T-cell (primary cell): ENCODE measurements around the gene PRR7. TPM values are rescaled to one million over a fixed set of nuclear protein-coding genes. Genes with fewer than 3 reads are reported as not detected.

Experiments used
- ATAC-seq, 4 experiments: fragments of 200-7000 bp in 3 of 4; fragments of 150-1000 bp in 1 of 4; cut with Tn5 transposase; replicated peaks in 1 of 4; 1 replicate in 3 of 4; 2 replicates in 1 of 4; pipeline ENCODE4 v1.10.0; 2021; ENCODE audit warnings: moderate library complexity in 3 of 4, mild to moderate bottlenecking in 2 of 4, moderate number of reproducible peaks in 1 of 4
- CTCF ChIA-PET, 2 donors: fragments of 300-600 bp; sonication (Branson Sonifier 250); formaldehyde crosslinking; loops; one replicate each; lab custom pipeline; 2022; ENCODE audit warnings: antibody characterized with exemption in 2 of 2; lab: Charles Lee
- POLR2A ChIA-PET, 2 donors: fragments of 300-600 bp; sonication (Branson Sonifier 250); formaldehyde crosslinking; loops; one replicate each; lab custom pipeline; 2022; ENCODE audit warnings: antibody characterized with exemption in 2 of 2; lab: Charles Lee
- DNase-seq, 35 experiments: peaks; one replicate each; pipeline versions ENCODE4 v3.0.0 to v3.0.0-alpha.2; 2013 to 2023
- H3K27ac ChIP-seq: one replicate; pipeline ENCODE4 v1.5.1; 2013; ENCODE audit warnings: low read length
- H3K27me3 ChIP-seq, 2 experiments: replicated peaks in 1 of 2; 1 replicate in 1 of 2; 2 replicates in 1 of 2; pipeline versions ENCODE4 v1.6.1 to v1.7.0; 2013; ENCODE audit warnings: low read length in 1 of 2, mixed read lengths in 1 of 2; ENCODE audit not compliant: control insufficient read depth in 2 of 2, insufficient read depth in 2 of 2; ENCODE audit errors: extremely low read depth in 1 of 2
- H3K36me3 ChIP-seq, 2 donors: 1 replicate in 1 of 2; 2 replicates in 1 of 2; pipeline versions ENCODE4 v1.6.1 to v1.7.0; 2013; ENCODE audit warnings: low read length in 1 of 2; ENCODE audit not compliant: control insufficient read depth in 2 of 2, insufficient read depth in 1 of 2; ENCODE audit errors: extremely low read depth in 1 of 2
- H3K4me1 ChIP-seq, 2 experiments: 1 replicate in 1 of 2; 2 replicates in 1 of 2; pipeline versions ENCODE4 v1.6.1 to v1.7.0; 2013; ENCODE audit warnings: low read length in 2 of 2, mixed read lengths in 1 of 2; ENCODE audit not compliant: insufficient read depth in 2 of 2, control insufficient read depth in 1 of 2; ENCODE audit errors: extremely low read depth in 1 of 2
- H3K4me3 ChIP-seq, 2 donors: 1 replicate in 1 of 2; 2 replicates in 1 of 2; pipeline versions ENCODE4 v1.5.1 to v1.7.0; 2013; ENCODE audit warnings: mild to moderate bottlenecking in 2 of 2, low read length in 1 of 2, moderate library complexity in 1 of 2; ENCODE audit not compliant: control insufficient read depth in 1 of 2; ENCODE audit errors: extremely low read depth in 1 of 2
- H3K9me3 ChIP-seq: 2 replicates; pipeline ENCODE4 v1.7.0; 2013
- H3K27ac Mint-ChIP-seq, 2 donors: one replicate each; pipeline ENCODE4 v1.8.0; 2020 to 2021; ENCODE audit warnings: mild to moderate bottlenecking in 2 of 2, mixed read lengths in 2 of 2
- H3K27me3 Mint-ChIP-seq, 2 donors: one replicate each; pipeline ENCODE4 v1.8.0; 2021 to 2022; ENCODE audit warnings: mixed read lengths in 2 of 2
- H3K36me3 Mint-ChIP-seq: one replicate; pipeline ENCODE4 v1.8.0; 2021; ENCODE audit warnings: mixed read lengths
- H3K4me1 Mint-ChIP-seq, 3 donors: one replicate each; pipeline ENCODE4 v1.8.0; 2020 to 2022; ENCODE audit warnings: mixed read lengths in 3 of 3, mild to moderate bottlenecking in 1 of 3
- H3K4me3 Mint-ChIP-seq, 3 donors: one replicate each; pipeline ENCODE4 v1.8.0; 2020 to 2022; ENCODE audit warnings: mild to moderate bottlenecking in 3 of 3, mixed read lengths in 3 of 3, moderate library complexity in 3 of 3
- H3K9me3 Mint-ChIP-seq, 3 donors: one replicate each; pipeline ENCODE4 v1.8.0; 2020 to 2022; ENCODE audit warnings: mixed read lengths in 3 of 3
- WGBS: methylation state at CpG from one replicate; pipeline ENCODE4 v1.1.5; 2013; ENCODE audit warnings: missing lambda C conversion rate; ENCODE audit not compliant: insufficient coverage; 5-methylcytosine and 5-hydroxymethylcytosine counted together
- total RNA-seq, 35 experiments: library from RNA in 6 of 35; stranded (reverse) in 6 of 35; fragments of 120-200 nt in 1 of 35; gene quantifications; one replicate each; pipeline versions ENCODE4 v1.2.1 to v1.2.4 and lab custom pipeline; 2013 to 2026

PRR7 gene
- total RNA-seq, 5 donors from 2014 or later (not counting 1 experiment from before 2014, with no cell fraction given): 9.5 to 28.2 (median 12.3) TPM

DNA sequence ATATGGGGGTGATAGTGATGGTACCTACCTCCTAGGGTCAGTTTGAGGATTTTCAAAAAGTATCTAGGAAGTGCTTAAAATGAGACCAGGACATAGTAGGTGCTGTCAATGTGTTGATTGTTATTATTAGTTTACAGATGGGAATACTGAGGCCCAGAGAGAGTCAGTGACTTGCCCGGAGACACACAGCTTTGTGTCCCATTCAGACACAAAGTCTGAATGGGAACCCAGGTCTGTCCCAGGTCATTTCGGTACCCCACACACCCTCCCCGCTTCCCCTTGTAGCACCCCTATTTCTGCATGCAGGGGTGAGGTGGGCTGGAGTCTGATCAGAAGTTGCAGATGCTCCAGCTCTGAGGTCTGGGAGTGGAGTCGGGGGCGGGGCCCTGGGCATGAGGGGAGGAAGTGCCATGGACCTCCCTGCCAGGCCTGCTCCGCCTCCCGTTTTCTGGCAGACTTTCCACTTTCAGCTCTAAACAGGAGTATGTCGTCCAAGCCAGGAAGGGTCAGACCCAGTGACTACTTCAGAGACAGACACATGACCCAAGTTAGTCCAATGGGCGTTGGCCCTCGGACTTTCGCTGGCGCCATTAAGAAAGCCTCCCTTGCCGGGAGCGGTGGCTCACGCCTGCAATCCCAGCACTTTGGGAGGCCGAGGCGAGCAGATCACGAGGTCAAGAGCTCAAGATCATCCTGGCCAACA, 30.1 kb downstream of the PRR7 start:
- no peak overlapping the region for H3K27ac ChIP-seq
- peak overlapping the region in 1 of 3 donors; percentile 33 for H3K4me3 Mint-ChIP-seq
- WGBS: 95% methylated on average over 16 of the region's 18 CpGs
- no peaks in the 10 kb centered on the region for H3K9me3 Mint-ChIP-seq
- peaks cover 7 to 45% of the 10 kb centered on the region in 2 experiments for H3K4me1 ChIP-seq
- ATAC-seq: no peak
- POLR2A ChIA-PET: interaction anchor here in 1 of 2 donors (0.6 kb wide), 1 partner anchor 1108 kb away, joined by 3 read pairs; no protein-coding TSS in a partner anchor
- CTCF ChIA-PET: interaction anchor here in 1 of 2 donors (0.8 kb wide), 1 partner anchor 9 kb away, joined by 3 read pairs; no protein-coding TSS in a partner anchor
- no peak for DNase-seq
- no peak overlapping the region for H3K4me3 ChIP-seq
- H3K36me3 Mint-ChIP-seq: no peaks in the 10 kb centered on the region
- H3K27ac Mint-ChIP-seq: peak overlapping the region in 1 of 2 donors; percentile 83
- peaks cover 0 to 21% of the 10 kb centered on the region in 2 experiments for H3K27me3 ChIP-seq
- H3K27me3 Mint-ChIP-seq: peaks cover 0 to 5% of the 10 kb centered on the region in 2 donors
- no peaks in the 10 kb centered on the region for H3K36me3 ChIP-seq
- H3K9me3 ChIP-seq: no peaks in the 10 kb centered on the region
- H3K4me1 Mint-ChIP-seq: peaks cover 44 to 55% (median 46%) of the 10 kb centered on the region in 3 donors

- ATAC-seq (no peak), DNase-seq (no peak)
- WGBS: 88% methylated on average over 3 of the region's 13 CpGs
- no peaks in the 10 kb centered on the region for H3K36me3 ChIP-seq
- peaks cover 0 to 12% of the 10 kb centered on the region in 2 experiments for H3K27me3 ChIP-seq
- peaks cover 0 to 5% of the 10 kb centered on the region in 2 donors for H3K27me3 Mint-ChIP-seq
- H3K4me3 Mint-ChIP-seq: no peak overlapping the region
- peaks cover 38 to 50% (median 41%) of the 10 kb centered on the region in 3 donors for H3K4me1 Mint-ChIP-seq
- ChIA-PET CTCF (interaction anchor here in 1 of 2 donors (0.5 to 1.1 kb wide), 2 partner anchors 11 to 18 kb away, joined by 3 to 6 read pairs; no protein-coding TSS in a partner anchor), POLR2A (interaction anchor here in 1 of 2 donors (0.6 kb wide), 1 partner anchor 28 kb away, joined by 3 read pairs; no protein-coding TSS in a partner anchor)
- H3K4me1 ChIP-seq: peaks cover 2 to 35% of the 10 kb centered on the region in 2 experiments
- H3K4me3 ChIP-seq: no peak overlapping the region
- H3K36me3 Mint-ChIP-seq: no peaks in the 10 kb centered on the region
- H3K9me3 Mint-ChIP-seq: no peaks in the 10 kb centered on the region
- no peaks in the 10 kb centered on the region for H3K9me3 ChIP-seq
- H3K27ac Mint-ChIP-seq: peak overlapping the region in 1 of 2 donors; percentile 68
- no peak overlapping the region for H3K27ac ChIP-seq
Measured at GRCh38 chr5:177477701-177478477, 31.3 kb downstream of the PRR7 start.

DNA sequence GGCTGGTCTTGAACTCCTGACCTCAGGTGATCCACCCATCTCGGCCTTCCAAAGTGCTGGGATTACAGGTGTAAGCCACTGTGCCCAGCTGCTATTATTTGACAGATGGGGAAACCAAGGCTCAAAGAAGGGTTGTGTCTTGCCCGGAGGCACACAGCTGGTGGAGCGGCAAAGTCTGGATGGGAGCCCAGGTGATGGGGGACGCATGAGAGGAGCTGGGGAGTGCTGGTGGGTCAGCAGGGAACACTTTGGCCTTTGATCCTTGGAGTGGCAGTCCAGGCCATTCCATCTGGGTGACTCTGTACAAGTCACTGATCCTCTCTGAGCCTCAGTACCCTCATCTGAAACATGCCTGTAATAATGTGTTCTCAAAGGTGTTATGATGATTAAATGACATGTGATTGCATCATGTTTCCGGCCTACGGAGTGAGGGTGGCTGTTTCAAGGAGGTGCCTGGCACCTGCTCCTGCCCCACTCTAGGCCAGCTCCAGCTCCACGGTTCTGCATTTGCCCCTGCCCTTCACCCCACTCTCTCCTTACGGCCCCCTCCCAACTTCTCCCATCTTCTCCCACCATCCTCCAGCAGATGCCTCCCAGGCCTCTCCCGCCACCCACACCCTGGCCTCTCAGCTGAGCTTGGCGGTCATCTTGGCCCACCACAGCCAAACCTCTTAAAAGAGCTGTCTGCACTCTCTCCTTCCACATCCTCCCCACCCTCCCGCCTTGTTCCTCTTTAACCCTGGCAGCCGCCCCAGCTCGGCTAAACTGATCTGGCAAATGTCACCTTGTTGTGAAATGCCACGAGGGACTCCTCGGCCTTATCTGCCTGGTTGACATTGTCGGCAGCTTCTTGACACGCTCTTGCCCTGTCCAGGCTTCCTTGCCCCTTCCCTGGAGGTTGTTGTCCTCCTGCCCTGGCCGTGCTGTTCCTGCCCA, 32.4 kb downstream of the PRR7 start:
- H3K4me3 Mint-ChIP-seq: peak overlapping the region in 1 of 3 donors; percentile 46
- H3K36me3 ChIP-seq: peaks cover 0 to 4% of the 10 kb centered on the region in 2 donors
- H3K36me3 Mint-ChIP-seq: no peaks in the 10 kb centered on the region
- peak overlapping the region; percentile 24 for H3K27ac ChIP-seq
- peaks cover 0 to 3% of the 10 kb centered on the region in 2 donors for H3K27me3 Mint-ChIP-seq
- peak in 10 of 35 experiments; percentile 17 to 62 (median 32) for DNase-seq
- H3K27me3 ChIP-seq: peaks cover 0 to 10% of the 10 kb centered on the region in 2 experiments
- H3K27ac Mint-ChIP-seq: peak overlapping the region; percentile 89 to 93
- no peaks in the 10 kb centered on the region for H3K9me3 Mint-ChIP-seq
- POLR2A ChIA-PET: no interaction called here
- H3K4me1 ChIP-seq: peaks cover 2 to 32% of the 10 kb centered on the region in 2 experiments
- ATAC-seq: peak; percentile 66 to 84 (median 76)
- H3K9me3 ChIP-seq: no peaks in the 10 kb centered on the region
- H3K4me3 ChIP-seq: no peak overlapping the region
- H3K4me1 Mint-ChIP-seq: peaks cover 36 to 47% (median 39%) of the 10 kb centered on the region in 3 donors
- CTCF ChIA-PET: interaction anchor here (0.5 to 0.9 kb wide), 4 partner anchors 9 to 407 kb away, joined by 3 to 6 read pairs (median 4); no protein-coding TSS in a partner anchor
- WGBS: 55% methylated on average over 15 of the region's 18 CpGs

DNA sequence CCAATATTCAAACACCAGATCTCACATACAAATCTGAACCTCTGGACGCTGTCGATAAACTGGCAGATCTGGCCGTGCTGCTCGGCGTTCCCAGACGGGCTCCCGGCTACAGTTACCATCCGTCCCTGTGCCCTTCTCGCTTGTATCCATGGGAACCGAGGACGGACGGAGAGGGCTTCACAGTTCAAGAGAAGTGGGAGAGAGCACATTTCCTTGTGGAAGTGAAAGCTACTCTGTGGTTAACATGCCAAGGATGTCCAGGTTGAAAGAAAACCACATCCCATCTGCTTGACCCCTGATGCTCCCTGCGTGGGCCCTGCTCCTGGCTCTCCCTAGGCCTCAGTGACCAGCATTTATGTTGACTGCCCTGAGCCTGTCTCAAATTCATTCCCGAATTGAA, 33.2 kb downstream of the PRR7 start:
- CTCF ChIA-PET: interaction anchor here (0.8 to 0.9 kb wide), 3 partner anchors 22 to 202 kb away, joined by 3 to 4 read pairs (median 3); no protein-coding TSS in a partner anchor
- H3K9me3 ChIP-seq: no peaks in the 10 kb centered on the region
- no peak overlapping the region for H3K4me3 Mint-ChIP-seq
- peaks cover 0 to 2% of the 10 kb centered on the region in 2 experiments for H3K27me3 ChIP-seq
- H3K4me3 ChIP-seq: no peak overlapping the region
- DNase-seq: no peak
- H3K4me1 ChIP-seq: peaks cover 2 to 25% of the 10 kb centered on the region in 2 experiments
- H3K9me3 Mint-ChIP-seq: no peaks in the 10 kb centered on the region
- 85% methylated on average over 13 of the region's 14 CpGs for WGBS
- no peaks in the 10 kb centered on the region for H3K27me3 Mint-ChIP-seq
- no peaks in the 10 kb centered on the region for H3K36me3 Mint-ChIP-seq
- H3K27ac Mint-ChIP-seq: peak overlapping the region; percentile 53 to 89
- peaks cover 28 to 42% (median 31%) of the 10 kb centered on the region in 3 donors for H3K4me1 Mint-ChIP-seq
- POLR2A ChIA-PET: no interaction called here
- peaks cover 0 to 4% of the 10 kb centered on the region in 2 donors for H3K36me3 ChIP-seq
- ATAC-seq: no peak
- no peak overlapping the region for H3K27ac ChIP-seq

GRCh38 chr5:177482359-177482795, 35.8 kb downstream of the PRR7 start:
- Mint-ChIP-seq H3K36me3 (no peaks in the 10 kb centered on the region), H3K9me3 (no peaks in the 10 kb centered on the region), H3K4me1 (peaks cover 15 to 25% (median 17%) of the 10 kb centered on the region in 3 donors), H3K27me3 (no peaks in the 10 kb centered on the region), H3K4me3 (no peak overlapping the region), H3K27ac (no peak overlapping the region)
- ChIA-PET POLR2A (no interaction called here), CTCF (no interaction called here)
- 92% methylated on average over 4 of the region's 10 CpGs for WGBS
- Histone ChIP-seq H3K27me3 (no peaks in the 10 kb centered on the region), H3K36me3 (peaks cover 0 to 4% of the 10 kb centered on the region in 2 donors), H3K27ac (no peak overlapping the region), H3K9me3 (no peaks in the 10 kb centered on the region), H3K4me1 (peaks cover 2 to 14% of the 10 kb centered on the region in 2 experiments), H3K4me3 (no peak overlapping the region)
- no peak for ATAC-seq
- no peak for DNase-seq
